H9 (cell line): Measurements from ENCODE around the gene EDC3. TPM values are rescaled to one million over a fixed set of nuclear protein-coding genes. Genes with fewer than 3 reads are reported as not detected.

Experiments used
- DNase-seq: peaks from one replicate; pipeline ENCODE4 v3.0.0-alpha.2; 2017
- H2AFZ ChIP-seq: one replicate; pipeline ENCODE4 v1.6.1; 2013; ENCODE audit warnings: mild to moderate bottlenecking, low read length, control low read depth, moderate library complexity
- H2AK5ac ChIP-seq: 2 replicates; pipeline ENCODE4 v1.6.1; 2013; ENCODE audit warnings: low read length, control low read depth, mixed read lengths; ENCODE audit not compliant: insufficient read length
- H2BK120ac ChIP-seq: one replicate; pipeline ENCODE4 v1.6.1; 2013; ENCODE audit warnings: low read depth, mild to moderate bottlenecking, low read length, control low read depth, inconsistent platforms; ENCODE audit not compliant: poor library complexity, severe bottlenecking
- H2BK12ac ChIP-seq: 2 replicates; pipeline ENCODE4 v1.6.1; 2013; ENCODE audit warnings: low read length, control low read depth, mixed read lengths, low read depth; ENCODE audit not compliant: insufficient read length
- H2BK15ac ChIP-seq: 2 replicates; pipeline ENCODE4 v1.6.1; 2013; ENCODE audit warnings: low read depth, low read length, control low read depth
- H2BK20ac ChIP-seq: one replicate; pipeline ENCODE4 v1.6.1; 2013; ENCODE audit warnings: low read depth, mild to moderate bottlenecking, low read length, control low read depth, inconsistent platforms; ENCODE audit not compliant: poor library complexity, severe bottlenecking
- H2BK5ac ChIP-seq: 2 replicates; pipeline ENCODE4 v1.6.1; 2013; ENCODE audit warnings: low read length, control low read depth, mixed read lengths; ENCODE audit not compliant: insufficient read length
- H3K14ac ChIP-seq: 2 replicates; pipeline ENCODE4 v1.6.1; 2013; ENCODE audit warnings: low read length, control low read depth; ENCODE audit not compliant: insufficient read depth
- H3K18ac ChIP-seq: 2 replicates; pipeline ENCODE4 v1.6.1; 2013; ENCODE audit warnings: low read depth, mild to moderate bottlenecking, mixed read lengths, low read length, control low read depth; ENCODE audit not compliant: insufficient read length
- H3K23ac ChIP-seq: 2 replicates; pipeline ENCODE4 v1.6.1; 2013; ENCODE audit warnings: low read length, control low read depth, mixed read lengths, low read depth; ENCODE audit not compliant: insufficient read length
- H3K23me2 ChIP-seq: 2 replicates; pipeline ENCODE4 v1.6.1; 2013; ENCODE audit warnings: low read depth, mild to moderate bottlenecking, mixed read lengths, low read length, control low read depth; ENCODE audit not compliant: insufficient read length, poor library complexity, severe bottlenecking
- H3K27ac ChIP-seq: 2 replicates; pipeline ENCODE4 v1.5.1; 2013; ENCODE audit warnings: low read length, control low read depth, mixed read lengths, low read depth; ENCODE audit not compliant: insufficient read length
- H3K27me3 ChIP-seq: 2 replicates; pipeline ENCODE4 v1.6.1; 2013; ENCODE audit warnings: low read length, control low read depth, inconsistent platforms; ENCODE audit not compliant: insufficient read depth
- H3K4ac ChIP-seq: 2 replicates; pipeline ENCODE4 v1.6.1; 2013; ENCODE audit warnings: low read depth, mild to moderate bottlenecking, control low read depth, inconsistent platforms, low read length, moderate library complexity
- H3K4me1 ChIP-seq: 2 replicates; pipeline ENCODE4 v1.6.1; 2013; ENCODE audit warnings: low read length, control low read depth, inconsistent platforms; ENCODE audit not compliant: insufficient read depth
- H3K4me2 ChIP-seq: 2 replicates; pipeline ENCODE4 v1.6.1; 2013; ENCODE audit warnings: low read length, control low read depth, mixed read lengths; ENCODE audit not compliant: insufficient read length, insufficient read depth
- H3K56ac ChIP-seq: 2 replicates; pipeline ENCODE4 v1.6.1; 2013; ENCODE audit warnings: low read depth, mild to moderate bottlenecking, mixed read lengths, low read length, control low read depth; ENCODE audit not compliant: insufficient read length
- H3K79me1 ChIP-seq: 2 replicates; pipeline ENCODE4 v1.6.1; 2013; ENCODE audit warnings: low read depth, mild to moderate bottlenecking, moderate library complexity, low read length, control low read depth, inconsistent platforms; ENCODE audit not compliant: insufficient read depth, poor library complexity, severe bottlenecking
- H3K79me2 ChIP-seq: 2 replicates; pipeline ENCODE4 v1.6.1; 2013; ENCODE audit warnings: low read length, control low read depth, inconsistent platforms; ENCODE audit not compliant: insufficient read depth
- H3K9ac ChIP-seq: 2 replicates; pipeline ENCODE4 v1.6.1; 2013; ENCODE audit warnings: low read length, control low read depth, mixed read lengths; ENCODE audit not compliant: insufficient read length; ENCODE audit errors: extremely low read depth
- H3K9me3 ChIP-seq: one replicate; pipeline ENCODE4 v1.6.1; 2013; ENCODE audit warnings: low read depth, low read length, inconsistent platforms; ENCODE audit not compliant: control insufficient read depth
- H3T11ph ChIP-seq: one replicate; pipeline ENCODE4 v1.6.1; 2013; ENCODE audit warnings: mild to moderate bottlenecking, low read length, control low read depth, inconsistent platforms
- H4K20me1 ChIP-seq: one replicate; pipeline ENCODE4 v1.6.1; 2013; ENCODE audit not compliant: control insufficient read depth, insufficient read length, insufficient read depth
- H4K5ac ChIP-seq: 2 replicates; pipeline ENCODE4 v1.6.1; 2013; ENCODE audit warnings: low read depth, mild to moderate bottlenecking, mixed read lengths, low read length, control low read depth; ENCODE audit not compliant: insufficient read length
- H4K8ac ChIP-seq: replicated peaks from 2 replicates; pipeline ENCODE4 v1.6.1; 2013; ENCODE audit warnings: low read length, control low read depth, mixed read lengths, low read depth; ENCODE audit not compliant: insufficient read length
- H4K91ac ChIP-seq: 2 replicates; pipeline ENCODE4 v1.6.1; 2013; ENCODE audit warnings: low read depth, mild to moderate bottlenecking, moderate library complexity, mixed read lengths, low read length, control low read depth; ENCODE audit not compliant: insufficient read length
- H3K27ac Mint-ChIP-seq, 3 experiments: 2 replicates in 2 of 3; 3 replicates in 1 of 3; pipeline ENCODE4 v1.8.0; 2020 to 2021; ENCODE audit warnings: mixed read lengths in 3 of 3, mild to moderate bottlenecking in 1 of 3, moderate library complexity in 1 of 3
- H3K27me3 Mint-ChIP-seq: 2 replicates; pipeline ENCODE4 v1.8.0; 2021; ENCODE audit warnings: low read depth, mild to moderate bottlenecking, moderate library complexity, mixed read lengths
- H3K36me3 Mint-ChIP-seq, 3 experiments: 2 replicates in 2 of 3; 3 replicates in 1 of 3; pipeline ENCODE4 v1.8.0; 2020 to 2021; ENCODE audit warnings: low read depth in 3 of 3, mixed read lengths in 3 of 3; ENCODE audit not compliant: insufficient read depth in 1 of 3
- H3K4me1 Mint-ChIP-seq, 2 experiments: 2 replicates each; pipeline ENCODE4 v1.8.0; 2020; ENCODE audit warnings: mixed read lengths in 2 of 2
- H3K4me3 Mint-ChIP-seq, 2 experiments: 2 replicates in 1 of 2; 3 replicates in 1 of 2; pipeline ENCODE4 v1.8.0; 2020 to 2021; ENCODE audit warnings: mild to moderate bottlenecking in 2 of 2, mixed read lengths in 2 of 2, moderate library complexity in 1 of 2
- H3K9me3 Mint-ChIP-seq, 2 experiments: 2 replicates in 1 of 2; 3 replicates in 1 of 2; pipeline ENCODE4 v1.8.0; 2020; ENCODE audit warnings: mild to moderate bottlenecking in 2 of 2, mixed read lengths in 2 of 2, moderate library complexity in 1 of 2
- CTCF ChIP-seq: fragments of 200-600 bp; sonication (generic); conservative IDR thresholded peaks from 3 replicates; pipeline ENCODE4 v1.8.0; 2021; ENCODE audit warnings: antibody characterized with exemption, mild to moderate bottlenecking
- WGBS: extraction: QIAGEN DNeasy Blood & Tissue Kit; methylation state at CpG from one replicate; pipeline ENCODE4 v1.1.7; 2013; ENCODE audit warnings: missing lambda C conversion rate, low lambda C conversion rate, mixed read lengths; ENCODE audit not compliant: insufficient read length; ENCODE audit errors: extremely low coverage; 5-methylcytosine and 5-hydroxymethylcytosine counted together
- total RNA-seq: library from RNA; stranded (reverse); gene quantifications from 2 replicates; pipeline ENCODE4 v1.2.1, GENCODE V29; 2021

Gene EDC3
- total RNA-seq, 1 experiment from 2014 or later = 60.5 TPM

GRCh38 chr15:74722591-74722990, 26.8 kb upstream of the EDC3 start:
- Mint-ChIP-seq H3K4me3 (no peak overlapping the region), H3K27me3 (peaks cover 66% of the 10 kb centered on the region)
- H3K27me3 ChIP-seq = peaks cover 7% of the 10 kb centered on the region; the same call in 1 of the 2 replicates

More at GRCh38 chr15:74722591-74722990, 26.8 kb upstream of the EDC3 start:
- H3K9me3 ChIP-seq = no peaks in the 10 kb centered on the region
- H3K56ac ChIP-seq = no peak overlapping the region
- H2BK20ac ChIP-seq = no peak overlapping the region
- no peak overlapping the region for H3K23ac ChIP-seq
- no peak overlapping the region for H3T11ph ChIP-seq
- TF ChIP-seq CTCF = no peak
- no peak overlapping the region; the same call in 1 of the 2 replicates for H3K14ac ChIP-seq
- no peak overlapping the region for H4K91ac ChIP-seq
- WGBS = no CpG with 5 or more reads among the region's 13 CpGs
- no peak overlapping the region for H3K27ac Mint-ChIP-seq
- H3K79me2 ChIP-seq = no peaks in the 10 kb centered on the region
- no peak overlapping the region for H3K27ac ChIP-seq
- no peak overlapping the region for H2BK15ac ChIP-seq
- H3K18ac ChIP-seq = no peak overlapping the region
- H3K36me3 Mint-ChIP-seq = no peaks in the 10 kb centered on the region; a peak in 2 of 7 replicates
- peaks cover 6 to 7% of the 10 kb centered on the region in 2 experiments for H3K9me3 Mint-ChIP-seq
- no peak overlapping the region for H2BK5ac ChIP-seq
- H3K4me2 ChIP-seq = no peak overlapping the region
- H4K5ac ChIP-seq = no peak overlapping the region
- H4K8ac ChIP-seq = no peak overlapping the region
- no peak overlapping the region for H2AFZ ChIP-seq
- no peak overlapping the region for H2BK120ac ChIP-seq
- H3K23me2 ChIP-seq = peaks cover 12% of the 10 kb centered on the region
- no peak overlapping the region for H3K4ac ChIP-seq
- no peaks in the 10 kb centered on the region for H3K79me1 ChIP-seq
- H2BK12ac ChIP-seq = no peak overlapping the region
- H3K4me1 Mint-ChIP-seq = peaks cover 12% of the 10 kb centered on the region in 2 experiments
- no peaks in the 10 kb centered on the region; the same call in 1 of the 2 replicates for H3K4me1 ChIP-seq
- H4K20me1 ChIP-seq = no peaks in the 10 kb centered on the region
- no peak for DNase-seq
- H2AK5ac ChIP-seq = no peak overlapping the region
- H3K9ac ChIP-seq = no peak overlapping the region
